NCI-H2081 treated with DMSO at 0.1 percent for 48 hours (cell line): ENCODE measurements around the gene PML.
A peak's percentile ranks its signal among the peaks of the same experiment; 100 is the strongest.

Experiments
- DNase-seq: peaks from one replicate; lab custom pipeline; 2025; lab: John Stamatoyannopoulos, UW

The PML gene

DNA sequence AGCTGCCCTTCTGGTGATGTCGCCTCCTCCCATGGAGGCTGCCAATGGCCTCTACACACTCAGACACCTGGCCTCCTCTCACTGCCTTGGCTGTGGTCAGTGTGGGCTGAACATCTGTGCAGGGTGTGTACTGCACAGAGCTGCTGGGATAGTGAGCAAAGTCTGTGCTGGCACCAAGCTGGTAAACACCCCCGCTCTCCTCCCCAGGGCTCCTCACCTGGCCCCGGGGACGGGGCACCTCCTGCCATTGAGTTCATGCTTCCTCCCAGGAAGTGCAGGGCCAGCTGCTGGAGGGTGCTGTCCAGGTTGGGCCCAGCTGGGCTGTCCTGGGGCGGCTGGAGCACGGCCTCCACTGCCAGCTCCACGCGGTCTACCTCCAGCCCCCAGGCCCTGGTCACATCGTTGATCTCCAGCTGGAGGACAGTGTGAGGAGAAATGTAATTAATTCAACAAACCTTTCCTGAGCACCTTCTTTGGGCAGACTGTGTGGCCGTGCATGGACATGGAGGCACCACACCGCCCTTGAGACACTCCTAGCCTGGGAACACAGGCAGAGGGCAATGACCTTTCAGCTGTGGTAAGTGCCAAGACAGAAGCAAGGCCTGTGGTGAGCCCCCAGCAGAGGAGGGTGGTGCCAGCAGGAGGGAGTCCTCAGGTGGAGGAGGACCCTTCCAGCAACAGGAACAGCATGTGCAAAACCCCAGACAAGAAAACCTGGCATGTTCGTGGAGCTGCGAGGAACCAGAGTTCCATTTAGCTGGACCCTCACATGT lies 9.2 kb upstream of the PML start:
- no peak for DNase-seq

DNA sequence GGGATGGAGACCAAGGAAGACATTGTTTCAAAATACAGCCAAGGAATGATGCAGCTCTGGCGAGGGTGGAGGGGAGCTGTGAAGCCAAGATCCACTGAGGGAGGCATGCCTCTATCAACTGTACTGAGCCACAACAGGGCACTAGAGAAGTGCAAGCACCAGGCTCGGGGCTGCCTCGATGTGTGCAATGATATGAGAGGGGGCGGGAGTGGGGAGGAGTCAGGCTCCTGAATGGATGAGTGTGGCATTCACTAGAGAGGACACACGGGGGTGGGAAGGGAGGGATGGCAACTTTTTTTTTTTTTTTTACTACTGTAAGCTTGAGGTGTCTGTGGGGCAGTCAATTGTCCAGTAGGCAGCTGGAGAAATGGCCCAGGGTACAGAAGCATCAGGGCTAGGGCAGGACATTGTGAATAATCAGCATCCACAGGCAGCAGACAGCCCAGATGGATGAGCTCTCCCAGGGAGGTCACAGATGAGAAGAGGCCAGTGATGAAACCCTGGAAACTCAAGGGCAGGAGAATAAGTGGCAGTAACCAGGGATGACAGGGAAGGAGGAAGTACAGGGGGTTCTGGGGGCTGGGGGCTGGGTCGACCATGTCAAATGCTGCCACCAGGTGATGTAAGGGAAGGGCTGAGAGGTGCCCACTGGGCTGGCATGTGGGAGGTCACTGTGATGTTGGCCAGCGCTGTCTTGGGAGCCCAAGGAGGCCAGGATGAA lies 8.3 kb upstream of the PML start:
- no peak for DNase-seq

DNA sequence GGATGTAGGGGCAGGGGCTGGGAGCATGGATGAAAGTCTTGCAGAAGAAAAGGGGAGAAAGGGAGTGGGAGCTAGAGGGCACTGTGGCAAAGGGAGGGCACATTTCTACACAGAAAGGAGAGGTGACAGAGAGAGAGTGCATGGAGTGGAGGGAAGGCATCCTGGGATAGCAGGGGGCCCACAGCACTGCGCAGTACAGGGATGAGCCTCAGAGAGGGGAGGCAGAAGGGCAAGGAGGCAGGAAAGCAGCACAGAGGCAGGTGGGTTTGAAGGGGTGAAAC lies 7.8 kb upstream of the PML start:
- no peak for DNase-seq

DNA sequence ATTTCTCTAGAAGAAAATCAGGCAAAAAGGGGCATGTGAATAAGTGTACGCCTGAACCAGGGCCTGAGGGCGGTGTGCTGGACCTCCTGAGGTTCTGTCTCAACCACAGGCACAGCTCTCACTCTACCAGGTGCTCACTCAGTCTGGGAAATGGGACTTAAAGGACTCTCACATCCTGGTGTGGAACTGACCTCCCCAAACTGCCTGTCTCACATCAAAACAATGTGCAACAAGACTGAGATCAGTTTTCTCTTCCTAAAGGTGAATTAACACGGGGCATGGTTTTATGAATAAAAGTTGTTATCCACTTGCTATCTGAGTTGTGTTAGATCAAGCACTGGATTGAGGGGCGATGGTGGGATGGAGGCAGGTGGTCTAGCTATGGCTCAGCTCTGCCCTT lies 7.3 kb upstream of the PML start:
- DNase-seq, result no peak

DNA sequence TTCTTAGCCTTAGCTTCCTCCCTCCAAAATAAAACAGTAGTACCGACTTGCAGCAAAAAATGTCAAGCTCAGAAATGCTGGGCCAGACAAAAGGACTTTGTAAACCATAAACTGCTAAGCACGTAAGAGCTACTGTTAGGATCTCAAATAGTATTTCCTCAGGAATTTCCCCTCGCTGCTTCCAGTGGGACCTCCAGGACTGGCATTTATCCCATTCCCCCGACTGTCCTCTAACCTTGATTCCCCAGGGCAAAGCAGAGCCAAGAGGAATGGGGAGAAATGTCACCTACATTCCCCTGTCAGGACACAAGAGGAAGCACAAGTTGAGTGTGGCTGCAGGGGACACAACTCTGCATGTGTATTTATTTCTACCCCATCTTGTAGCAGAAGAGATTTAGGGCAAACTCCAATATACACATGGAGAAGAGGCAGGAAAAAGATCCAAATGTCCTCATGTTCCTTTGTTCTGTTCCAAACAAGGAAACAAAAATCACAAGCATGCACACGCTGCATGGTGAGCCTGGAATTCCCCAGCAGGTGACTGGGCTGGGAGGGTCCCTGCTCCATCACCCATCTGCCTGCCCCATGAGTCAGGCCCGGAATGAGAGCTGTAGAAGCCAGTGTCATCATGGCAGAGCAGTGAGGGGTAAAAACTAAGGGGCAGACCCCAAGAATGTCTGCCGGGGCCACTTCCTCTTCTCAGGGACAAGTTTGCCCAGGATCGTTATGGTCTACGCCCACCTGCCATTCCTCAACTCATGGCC lies 6.7 kb upstream of the PML start:
- DNase-seq, result no peak

DNA sequence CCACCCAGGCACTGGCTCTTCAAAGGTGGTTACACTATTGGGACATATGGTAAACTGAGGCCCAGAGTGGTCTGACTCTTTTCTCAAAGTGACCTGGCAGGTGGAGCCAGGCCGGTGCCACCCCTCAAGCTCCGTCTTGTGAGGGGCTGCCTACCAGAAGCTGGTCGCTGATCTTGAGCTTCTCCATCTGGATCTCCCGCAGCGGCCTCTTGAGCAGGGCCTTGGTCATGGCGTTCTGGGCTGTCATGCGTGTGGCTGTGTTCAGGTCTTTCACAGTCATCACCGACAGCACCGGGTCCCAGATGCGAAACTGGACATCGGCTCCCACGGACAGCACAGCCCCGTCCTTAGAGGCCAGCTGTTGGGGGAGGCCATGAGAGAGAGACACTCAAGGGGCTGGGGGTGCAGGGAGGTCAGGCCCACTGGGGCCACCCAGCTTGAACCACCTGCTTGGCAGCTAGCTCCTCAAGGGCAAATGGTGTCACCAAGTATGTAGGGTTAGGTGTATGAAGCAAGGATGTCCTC lies 6.0 kb upstream of the PML start:
- no peak for DNase-seq

DNA sequence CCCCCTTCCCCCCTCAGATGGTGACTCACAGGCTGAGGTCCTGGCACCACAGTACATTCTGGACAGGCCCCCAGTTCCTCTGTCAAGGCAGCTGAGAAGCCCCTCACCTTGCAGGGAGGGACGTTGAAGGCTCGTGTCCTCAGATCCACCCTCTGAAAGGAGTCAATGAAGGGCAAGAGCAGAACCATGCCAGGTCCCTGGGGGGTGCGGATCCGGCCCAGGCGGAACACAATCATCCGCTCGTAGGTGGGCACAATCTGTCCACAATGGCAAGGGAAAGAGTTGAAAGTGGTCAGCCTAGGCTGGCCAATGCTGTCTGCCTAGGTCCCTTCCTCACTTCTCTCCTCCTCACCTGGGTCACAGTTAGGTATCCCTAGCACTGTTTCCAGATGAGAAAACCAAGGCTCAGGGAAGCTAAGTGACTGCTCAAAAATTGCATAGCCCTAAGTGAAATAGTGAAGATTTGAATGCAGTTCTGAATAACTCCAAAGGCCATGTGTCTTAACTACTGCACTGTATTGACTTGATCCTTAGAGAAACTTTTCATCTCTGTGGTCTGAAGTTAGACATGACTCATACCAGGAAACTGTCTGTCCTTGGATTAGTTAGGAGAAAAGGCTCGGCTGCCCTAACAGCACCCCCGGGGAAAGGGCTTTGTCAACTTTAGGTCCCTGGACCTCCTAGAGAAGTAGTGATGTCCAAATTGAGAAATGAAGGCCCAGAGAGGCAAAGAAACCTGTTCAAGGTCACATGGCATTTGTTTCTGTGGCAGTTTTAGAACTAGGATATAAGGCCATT lies 5.3 kb upstream of the PML start:
- DNase-seq, result no peak

DNA sequence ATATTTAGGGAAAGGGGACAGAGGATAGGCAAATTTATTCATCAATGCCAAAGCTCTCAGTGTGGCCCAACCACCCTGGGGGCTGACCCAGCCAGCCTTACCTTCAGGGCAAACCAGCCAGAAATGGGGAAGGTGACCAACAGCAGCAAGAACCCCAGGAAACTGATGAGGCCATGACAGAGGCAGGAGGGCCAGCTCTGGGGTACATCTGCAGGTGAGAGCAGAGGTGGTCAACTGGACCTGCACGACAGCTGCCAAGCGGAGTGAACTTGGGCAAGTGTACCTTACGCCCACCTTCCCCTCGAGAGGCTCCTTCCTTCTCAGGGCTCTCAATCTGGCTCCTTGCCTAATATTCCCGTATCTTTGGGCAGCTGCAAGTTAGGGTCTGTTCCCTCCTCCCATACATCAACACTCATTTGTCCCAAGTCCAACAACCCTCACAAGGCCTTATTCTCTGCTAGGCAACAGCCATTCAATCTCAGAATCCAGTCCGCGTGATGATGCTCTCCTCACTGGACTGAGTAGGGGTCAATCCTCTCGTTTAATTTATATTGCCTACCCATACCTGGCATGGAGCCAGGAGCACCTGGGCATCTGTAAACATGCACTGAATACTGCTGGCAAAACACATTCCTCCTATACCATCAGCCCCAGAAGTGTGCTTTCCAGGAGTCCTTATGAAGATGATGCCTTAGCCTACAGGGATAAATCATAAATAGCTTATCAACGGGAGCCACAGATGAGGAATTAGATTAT lies 4.1 kb upstream of the PML start:
- no peak for DNase-seq

DNA sequence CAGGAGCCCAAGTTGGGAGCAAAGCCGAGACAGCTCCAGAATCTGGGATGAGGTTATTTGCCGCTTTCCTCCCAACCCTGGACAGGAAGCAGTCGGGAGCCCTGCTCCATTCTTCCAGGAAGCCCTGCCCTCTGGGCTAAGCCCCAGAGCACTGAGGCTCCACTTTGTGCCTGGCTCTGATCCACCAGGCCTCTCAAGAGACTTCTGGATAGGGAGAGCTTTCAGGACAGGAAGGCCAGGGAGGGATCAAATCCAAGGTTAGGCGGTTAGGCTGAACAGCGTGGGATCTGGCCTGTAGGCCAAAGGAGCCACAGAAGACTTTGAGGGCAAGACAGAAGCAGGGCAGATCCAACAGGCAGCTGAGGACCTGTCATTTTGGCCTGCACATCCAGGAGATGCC lies 3.3 kb upstream of the PML start:
- DNase-seq, result no peak

DNA sequence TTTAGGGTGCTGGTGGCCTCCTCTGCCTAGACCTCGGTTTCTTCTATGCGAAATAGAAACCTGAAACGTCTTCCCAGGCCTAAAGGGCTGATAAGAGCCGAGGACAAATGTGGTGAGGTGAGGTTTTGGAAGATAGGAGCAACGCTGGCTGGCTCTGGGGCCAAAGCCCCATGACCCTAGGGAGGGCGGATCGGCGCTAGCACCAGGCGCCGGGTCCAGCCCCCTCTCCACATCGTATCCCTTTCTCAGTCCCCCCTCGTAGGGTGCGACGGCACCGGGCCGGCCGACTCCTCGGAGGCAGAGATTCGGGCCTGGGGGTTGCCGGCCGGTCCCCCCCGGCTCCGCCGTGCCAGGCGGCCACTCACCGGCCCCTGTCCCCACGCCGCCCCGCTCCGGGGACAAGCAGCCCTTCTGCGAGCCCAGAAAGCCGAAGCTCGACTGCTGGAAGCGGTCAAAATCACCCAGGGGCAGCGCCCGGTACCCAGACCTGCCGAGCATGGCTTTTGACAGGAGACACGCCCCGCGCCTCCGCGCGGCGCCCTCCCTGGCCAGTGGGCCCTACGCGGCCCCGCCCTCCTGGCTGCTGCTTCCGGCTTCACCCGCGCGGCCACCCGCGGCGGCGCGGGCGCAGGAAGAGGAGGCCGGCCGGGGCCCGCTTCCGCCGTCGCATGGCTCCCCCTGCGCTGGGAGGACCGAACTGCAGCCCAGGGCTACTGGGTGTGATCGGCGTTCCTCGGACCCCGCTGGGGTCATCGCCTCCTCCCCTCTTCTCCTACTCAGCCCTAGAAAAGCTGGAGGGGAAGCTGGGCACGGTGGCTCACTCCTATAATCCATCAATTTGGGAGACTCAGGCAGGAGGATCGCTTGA lies 2.6 kb upstream of the PML start, which contains the start of gene STOML1:
TSS of gene STOML1 (minus strand) at position 570 of the 868 bp plus-strand sequence. CDS start at position 498, 72 bp downstream.
- peak; percentile 82 for DNase-seq

DNA sequence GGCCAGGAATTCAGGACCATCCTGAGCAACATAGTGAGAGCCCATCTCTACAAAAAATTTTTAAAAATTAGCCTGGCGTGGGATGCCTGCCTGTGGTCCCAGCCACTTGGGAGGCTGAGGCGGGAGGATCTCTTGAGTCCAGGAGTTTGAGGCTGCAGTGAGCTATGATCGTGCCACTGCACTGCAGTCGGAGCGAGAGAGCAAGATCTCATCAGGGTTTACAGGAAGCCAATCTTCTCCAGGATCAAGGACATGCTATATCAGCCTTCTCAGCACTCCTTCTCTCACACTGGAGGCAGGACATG lies 2.0 kb upstream of the PML start:
- no peak for DNase-seq

DNA sequence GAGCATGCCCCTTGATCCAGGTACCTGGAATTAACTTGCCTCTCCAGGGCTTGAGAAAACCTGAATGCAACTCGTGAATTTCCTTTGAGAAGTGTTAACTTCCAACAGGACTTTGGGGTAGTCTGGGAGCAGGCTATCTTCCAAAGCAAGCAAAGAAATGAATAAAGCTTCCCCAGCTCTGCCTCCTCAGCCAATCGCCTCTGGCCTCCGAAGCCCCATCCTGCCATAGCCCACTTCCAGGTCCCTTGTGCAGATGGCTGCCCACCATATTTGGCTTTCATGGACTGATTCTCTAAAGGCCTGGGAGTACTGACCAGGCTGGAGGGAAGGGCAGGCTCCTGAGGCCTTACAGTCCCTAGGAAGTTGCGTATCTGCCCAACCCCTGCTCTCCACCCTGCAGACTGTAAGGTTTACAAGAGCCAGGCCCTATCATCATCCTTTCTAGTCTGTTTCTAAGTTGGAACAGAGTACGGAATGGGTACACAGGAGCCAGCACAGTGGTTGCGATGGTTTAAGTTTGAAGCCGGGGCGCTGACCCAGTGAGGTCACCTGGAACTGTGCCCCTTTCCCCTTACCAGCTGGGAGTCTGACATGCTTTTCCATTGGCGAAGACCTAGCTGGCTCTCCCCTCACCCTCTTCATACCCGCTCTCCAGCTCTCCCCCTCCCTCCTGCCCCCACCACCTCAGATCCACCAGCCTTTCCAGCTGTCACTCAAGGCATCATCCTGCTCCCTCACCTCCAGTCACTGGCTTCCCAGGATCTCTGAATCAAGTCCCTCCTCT lies 1.1 kb upstream of the PML start:
- no peak for DNase-seq

DNA sequence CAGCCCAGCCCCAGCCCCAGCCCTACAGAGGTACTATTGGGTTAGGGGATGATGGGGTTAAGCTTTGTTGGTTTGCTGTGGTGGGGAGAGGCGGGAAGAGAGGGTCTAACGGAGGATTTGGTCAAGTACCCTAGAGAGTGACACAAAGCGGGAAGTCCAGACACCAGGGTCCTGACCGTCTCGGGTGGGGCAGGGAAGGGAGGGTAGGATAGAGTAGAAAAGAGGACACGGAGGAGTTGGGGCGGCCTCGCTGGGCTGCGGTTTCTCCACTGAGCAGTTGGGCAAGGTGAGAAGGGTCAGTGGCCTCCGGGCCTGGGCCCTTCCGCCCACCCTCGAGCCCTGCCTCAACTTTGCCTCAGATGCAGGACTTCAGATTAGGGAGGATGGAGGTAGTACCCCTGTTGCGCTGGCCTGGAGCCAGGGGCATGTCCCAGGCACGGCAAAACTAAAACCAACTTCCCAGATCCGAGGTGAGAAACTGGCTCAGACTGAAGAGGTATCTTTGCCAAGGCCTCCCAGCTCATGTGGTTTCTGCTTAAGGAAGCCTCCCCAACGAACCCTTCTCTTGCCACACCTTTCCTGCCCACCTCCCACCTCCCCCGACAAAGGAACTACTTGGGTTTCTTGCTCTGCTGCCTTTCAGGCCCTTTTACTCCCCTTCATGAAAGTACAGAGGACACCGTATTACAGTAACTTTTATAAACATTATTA lies 551 bp downstream of the PML start:
- DNase-seq, result no peak

DNA sequence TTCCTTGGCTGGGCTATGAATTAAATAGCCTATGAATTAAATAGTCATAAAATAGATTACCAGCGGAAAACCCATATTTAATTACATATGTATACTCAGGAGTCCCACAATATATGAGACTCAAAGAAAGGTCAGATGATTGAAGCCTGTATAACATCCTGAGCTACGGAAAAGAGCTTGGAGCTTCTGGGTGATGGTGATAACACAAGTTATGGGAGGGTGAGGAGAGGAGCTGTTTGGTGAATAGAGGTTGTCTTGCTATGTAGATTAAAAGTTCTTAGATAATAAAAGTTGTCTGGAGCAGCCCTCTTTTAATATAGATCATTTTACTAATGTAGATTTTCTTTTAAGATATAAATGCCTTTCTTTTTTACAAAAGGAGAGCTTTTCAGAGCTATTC lies 1.8 kb downstream of the PML start:
- no peak for DNase-seq

DNA sequence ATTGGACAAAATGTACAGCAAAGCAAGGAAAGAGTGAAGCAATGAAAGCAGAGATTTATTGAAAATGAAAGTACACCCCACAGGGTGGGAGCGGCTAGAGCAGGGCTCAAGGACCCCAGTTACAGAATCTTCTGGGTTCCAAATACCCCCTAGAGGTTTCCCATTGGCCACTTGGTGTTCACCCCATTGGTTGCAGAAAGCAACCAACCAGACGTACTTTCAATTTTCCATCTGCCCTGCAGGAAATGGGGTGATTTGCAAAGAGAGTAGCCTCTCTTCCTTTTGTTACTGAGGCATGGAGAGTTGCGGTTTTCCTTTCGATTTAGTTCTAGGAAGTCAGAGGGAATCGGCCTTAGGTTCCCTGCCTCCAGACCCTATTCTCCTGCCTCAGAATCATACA lies 2.4 kb downstream of the PML start:
- no peak for DNase-seq

DNA sequence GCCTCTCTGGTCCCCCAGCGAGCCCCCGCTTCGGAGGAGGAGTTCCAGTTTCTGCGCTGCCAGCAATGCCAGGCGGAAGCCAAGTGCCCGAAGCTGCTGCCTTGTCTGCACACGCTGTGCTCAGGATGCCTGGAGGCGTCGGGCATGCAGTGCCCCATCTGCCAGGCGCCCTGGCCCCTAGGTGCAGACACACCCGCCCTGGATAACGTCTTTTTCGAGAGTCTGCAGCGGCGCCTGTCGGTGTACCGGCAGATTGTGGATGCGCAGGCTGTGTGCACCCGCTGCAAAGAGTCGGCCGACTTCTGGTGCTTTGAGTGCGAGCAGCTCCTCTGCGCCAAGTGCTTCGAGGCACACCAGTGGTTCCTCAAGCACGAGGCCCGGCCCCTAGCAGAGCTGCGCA lies 3.5 kb downstream of the PML start:
- DNase-seq, result no peak

DNA sequence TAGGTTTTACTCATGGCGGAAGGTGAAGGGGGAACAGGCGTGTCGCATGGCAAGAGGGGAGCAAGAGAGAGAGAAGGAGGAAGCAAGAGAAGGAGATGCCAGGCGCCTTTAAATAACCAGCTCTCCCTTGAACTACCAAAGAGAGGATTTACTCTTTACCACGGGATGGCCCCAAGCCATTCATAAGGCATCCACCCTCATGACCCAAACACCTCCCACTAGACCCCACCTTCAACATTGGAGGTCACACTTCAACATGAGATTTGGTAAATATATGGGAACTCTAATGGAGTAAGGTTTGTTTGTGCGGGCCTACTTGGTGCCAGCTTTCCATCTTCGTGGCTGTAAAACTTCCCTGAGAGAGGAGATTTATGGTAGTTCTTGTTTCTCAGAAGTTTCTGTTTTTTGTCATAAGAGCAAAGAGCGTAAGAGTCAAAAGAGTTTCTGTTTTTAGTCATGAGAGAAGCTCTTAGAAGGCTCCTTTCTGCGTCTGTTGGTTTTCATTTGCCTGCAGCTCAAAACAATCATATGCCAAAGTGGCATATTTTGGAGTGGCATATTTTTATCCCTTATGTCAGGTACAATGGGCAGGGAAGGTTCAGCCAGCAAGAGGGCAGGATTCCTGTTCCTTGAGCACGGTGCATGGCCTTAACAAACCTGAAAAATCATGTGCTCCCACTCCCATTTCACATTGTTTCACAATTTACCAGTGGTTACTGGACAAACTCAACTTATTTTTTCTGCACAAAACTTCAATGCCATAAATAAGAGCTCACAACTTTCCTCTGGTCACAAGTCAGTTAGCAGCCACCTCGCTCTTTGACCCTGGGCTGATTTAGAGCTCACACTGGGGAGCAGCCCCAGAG lies 12.5 kb downstream of the PML start:
- DNase-seq, result no peak

DNA sequence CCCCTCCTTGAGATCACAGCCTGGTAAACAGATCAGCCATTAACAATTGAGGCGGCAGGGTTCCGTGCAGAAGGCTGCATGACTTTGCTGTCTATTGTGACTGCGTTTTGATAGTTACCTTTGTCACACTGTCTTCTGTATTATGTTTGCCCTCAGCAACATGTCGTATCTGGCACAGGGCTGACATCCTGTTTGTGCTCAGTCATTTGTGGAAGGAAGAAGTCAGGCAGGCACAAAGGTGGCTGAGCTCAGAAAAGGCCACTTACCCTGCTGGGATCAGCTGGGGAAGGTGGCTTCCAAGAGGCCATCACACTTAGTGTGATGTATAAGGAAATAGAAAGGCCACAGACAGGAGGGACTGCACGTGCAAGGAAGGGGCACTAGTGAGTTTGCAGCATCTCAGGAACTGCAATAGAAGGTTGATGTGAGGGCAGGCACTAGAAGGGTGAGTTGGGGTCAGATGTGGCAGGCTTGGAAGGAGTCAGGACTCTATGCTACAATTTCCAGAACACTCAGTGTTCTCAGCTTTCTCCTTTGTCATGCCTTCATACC lies 13.4 kb downstream of the PML start:
- DNase-seq, result no peak
